GM10266 (cell line): ENCODE data around the gene SASS6.
"Not testable (repeated sequence)": the region's sequence is repeated elsewhere in the genome, so short reads cannot be mapped to it uniquely, and the experiment has no call there.

Experiments used
- DNase-seq: peaks from one replicate; pipeline ENCODE4 v3.0.0; 2012; ENCODE audit errors: extremely low spot score
- CTCF ChIP-seq: IDR thresholded peaks from 2 replicates; pipeline ENCODE4 v1.5.1; 2012; ENCODE audit warnings: mild to moderate bottlenecking, low read depth; ENCODE audit not compliant: control insufficient read depth, insufficient read depth; ENCODE audit errors: missing control alignments

The SASS6 gene

GRCh38 chr1:100051893-100052292 lies 80.8 kb downstream of the SASS6 start:
- no peak for TF ChIP-seq CTCF
- DNase-seq: no peak

GRCh38 chr1:100051401-100051800 lies 81.3 kb downstream of the SASS6 start:
- TF ChIP-seq CTCF: no peak
- DNase-seq: no peak

GRCh38 chr1:100050139-100050538 lies 82.6 kb downstream of the SASS6 start:
- no peak for DNase-seq
- TF ChIP-seq CTCF: no peak

GRCh38 chr1:100047235-100047708 lies 85.5 kb downstream of the SASS6 start:
- DNase-seq: not testable (repeated sequence)

GRCh38 chr1:100045206-100045605 lies 87.5 kb downstream of the SASS6 start:
- no peak for TF ChIP-seq CTCF
- no peak for DNase-seq

- TF ChIP-seq CTCF: no peak
- DNase-seq: no peak
These were observed 93.1 kb downstream of the SASS6 start for GRCh38 chr1:100039591-100039990.

- peak; percentile 72 for DNase-seq
- TF ChIP-seq CTCF: no peak
These were observed 94.0 kb downstream of the SASS6 start for GRCh38 chr1:100038660-100039287.
